Left kidney (tissue), 2 donors: ENCODE data around the gene NAAA. TPM values are rescaled to one million over a fixed set of nuclear protein-coding genes. Genes with fewer than 3 reads are reported as not detected.
"Not testable (repeated sequence)": the region's sequence is repeated elsewhere in the genome, so short reads cannot be mapped to it uniquely, and the experiment has no call there.

Experiments used
- DNase-seq: peaks from one replicate; pipeline ENCODE4 v3.0.0-alpha.2; 2013
- polyA plus RNA-seq: library from polyadenylated mRNA; unstranded; fragments of 120-200 nt; gene quantifications from one replicate; pipeline ENCODE4 v1.2.1, GENCODE V29; 2013; ENCODE audit not compliant: insufficient read length

The NAAA gene
- polyA plus RNA-seq, 1 donor: 23.4 TPM

GRCh38 chr4:75920327-75920726, 20.5 kb downstream of the NAAA start:
- no peak for DNase-seq

- no peak for DNase-seq
Measured at GRCh38 chr4:75919920-75920319, 20.9 kb downstream of the NAAA start.

- peak; percentile 60 for DNase-seq
Measured at GRCh38 chr4:75916091-75916661, 24.6 kb downstream of the NAAA start.

- no peak for DNase-seq
Measured at GRCh38 chr4:75912968-75913367, 27.8 kb downstream of the NAAA start.

- DNase-seq: not testable (repeated sequence)
Measured at GRCh38 chr4:75910831-75911230, 30.0 kb downstream of the NAAA start.

- DNase-seq: no peak
Measured at GRCh38 chr4:75909405-75909804, 31.4 kb downstream of the NAAA start.

- peak; percentile 15 for DNase-seq
Measured at GRCh38 chr4:75908555-75908954, 32.3 kb downstream of the NAAA start.

- no peak for DNase-seq
Measured at GRCh38 chr4:75907966-75908365, 32.8 kb downstream of the NAAA start.

GRCh38 chr4:75904076-75904475, 36.7 kb downstream of the NAAA start:
- DNase-seq: no peak

- DNase-seq: no peak
Measured at GRCh38 chr4:75902352-75902751, 38.5 kb downstream of the NAAA start, which contains the start of gene PPEF2. Gene PPEF2 (minus strand): TSS chr4:75902452. CDS start chr4:75896325, 6,127 bp downstream.

- no peak for DNase-seq
Measured at GRCh38 chr4:75898536-75898935, 42.3 kb downstream of the NAAA start.

GRCh38 chr4:75895744-75896314, 45.0 kb downstream of the NAAA start:
- peak; percentile 26 for DNase-seq

- no peak for DNase-seq
Measured at GRCh38 chr4:75892508-75892907, 48.3 kb downstream of the NAAA start.

GRCh38 chr4:75891611-75892010, 49.2 kb downstream of the NAAA start:
- no peak for DNase-seq

GRCh38 chr4:75889537-75890199, 51.1 kb downstream of the NAAA start:
- DNase-seq: no peak

- DNase-seq: no peak
Measured at GRCh38 chr4:75886104-75886503, 54.7 kb downstream of the NAAA start.

- DNase-seq: no peak
Measured at GRCh38 chr4:75881476-75881875, 59.3 kb downstream of the NAAA start.

- DNase-seq: no peak
Measured at GRCh38 chr4:75880278-75880677, 60.5 kb downstream of the NAAA start.

GRCh38 chr4:75878246-75878756, 62.5 kb downstream of the NAAA start:
- DNase-seq: no peak

GRCh38 chr4:75876218-75876617, 64.6 kb downstream of the NAAA start:
- DNase-seq: no peak

GRCh38 chr4:75869100-75869499, 71.7 kb downstream of the NAAA start:
- DNase-seq: no peak

GRCh38 chr4:75867130-75867529, 73.7 kb downstream of the NAAA start:
- DNase-seq: no peak
